Vagina (tissue), 2 donors: ENCODE results near the gene RAC2. TPM values are rescaled to one million over a fixed set of nuclear protein-coding genes. Genes with fewer than 3 reads are reported as not detected.
"Not testable (repeated sequence)": the region's sequence is repeated elsewhere in the genome, so short reads cannot be mapped to it uniquely, and the experiment has no call there.

Source experiments
- DNase-seq, 2 donors: peaks; one replicate each; pipeline ENCODE4 v3.0.0-alpha.2; 2017; ENCODE audit errors: extremely low spot score in 2 of 2
- H3K27ac ChIP-seq: fragments of 200-600 bp; sonication (generic); one replicate; pipeline ENCODE4 v1.5.1; 2019
- H3K27me3 ChIP-seq: fragments of 200-600 bp; sonication (generic); one replicate; pipeline ENCODE4 v1.5.1; 2019
- H3K36me3 ChIP-seq, 2 donors: fragments of 200-600 bp; sonication (generic); one replicate each; pipeline ENCODE4 v1.5.1; 2017 to 2019
- H3K4me1 ChIP-seq: fragments of 200-600 bp; sonication (generic); one replicate; pipeline ENCODE4 v1.5.1; 2019
- H3K4me3 ChIP-seq, 2 donors: fragments of 200-600 bp; sonication (generic); 1 replicate in 1 of 2; 2 replicates in 1 of 2; pipeline ENCODE4 v1.5.1; 2016 to 2019
- H3K9me3 ChIP-seq: fragments of 200-600 bp; sonication (generic); one replicate; pipeline ENCODE4 v1.5.1; 2019
- CTCF ChIP-seq, 3 experiments: fragments of 450-650 bp in 2 of 3; fragments of 200-600 bp in 1 of 3; sonication (generic) in 1 of 3; IDR thresholded peaks; one replicate each; pipeline ENCODE4 v1.5.1; 2017 to 2019; ENCODE audit warnings: antibody characterized with exemption in 3 of 3, mild to moderate bottlenecking in 2 of 3, moderate library complexity in 2 of 3
- POLR2A ChIP-seq, 2 donors: fragments of 450-650 bp; IDR thresholded peaks; one replicate each; pipeline ENCODE4 v1.6.1; 2017; ENCODE audit warnings: antibody characterized with exemption in 2 of 2, mild to moderate bottlenecking in 2 of 2, moderate library complexity in 2 of 2
- POLR2AphosphoS5 ChIP-seq, 2 donors: sonication (generic); formaldehyde crosslinking; IDR thresholded peaks; one replicate each; pipeline ENCODE4 v1.9.0; 2017; ENCODE audit warnings: antibody characterized with exemption in 2 of 2, mild to moderate bottlenecking in 2 of 2, low read depth in 1 of 2; ENCODE audit not compliant: insufficient read depth in 1 of 2
- intact Hi-C: fragments of 100-400 bp; cut with DNase I; formaldehyde crosslinking; loops from one replicate; pipeline ENCODE4 v1.15.1; 2023
- total RNA-seq: library from RNA; depleted of rRNA; stranded (reverse); fragments of >200 nt; gene quantifications from one replicate; pipeline ENCODE4 v1.2.3, GENCODE V29; 2016

The RAC2 gene
- total RNA-seq, 1 donor from 2014 or later = 15.7 TPM

DNA sequence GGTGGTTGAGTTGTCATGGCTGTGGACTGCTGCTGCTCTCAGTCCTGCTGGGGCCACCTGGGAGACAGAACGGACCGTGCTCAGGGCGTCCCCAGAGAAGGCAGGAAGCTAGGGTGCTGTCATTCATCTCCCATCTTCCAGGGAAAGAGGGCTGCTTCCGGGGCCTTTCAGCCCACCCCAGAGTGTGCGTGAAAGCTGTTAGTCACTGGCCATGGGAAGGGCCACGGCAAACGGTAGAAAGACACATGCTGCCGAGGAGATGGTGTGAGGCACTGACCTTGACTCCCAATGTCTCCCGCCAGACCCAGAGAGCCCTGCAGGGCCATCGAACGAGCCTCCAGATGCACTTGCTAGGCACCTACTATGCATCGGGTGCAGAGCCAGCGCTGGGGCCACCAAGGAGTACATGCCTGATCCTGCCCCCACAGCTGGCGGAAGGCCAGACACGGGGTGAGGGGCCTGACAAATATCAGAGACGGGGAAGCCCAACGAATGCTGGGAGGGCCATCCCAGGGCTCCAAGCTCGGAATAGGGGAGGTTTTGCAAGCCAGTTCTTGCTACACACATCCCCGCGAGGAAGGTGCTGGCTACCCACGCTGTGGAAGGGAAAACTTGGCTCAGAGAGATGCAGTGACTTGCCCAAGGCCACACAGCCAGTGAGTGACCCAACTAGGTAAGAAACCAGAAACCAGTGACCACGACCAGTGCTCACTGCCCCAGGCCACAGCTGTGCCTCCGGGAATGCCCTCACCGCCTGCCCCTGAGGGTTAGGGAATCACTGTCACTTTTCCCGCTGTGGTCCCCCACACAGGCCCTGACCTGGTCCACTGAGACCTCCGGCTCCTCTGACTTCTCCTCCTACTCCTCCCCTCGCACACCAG lies 10.1 kb downstream of the RAC2 start:
- peaks cover 9% of the 10 kb centered on the region for H3K4me1 ChIP-seq
- intact Hi-C loops = no loop called here
- H3K27me3 ChIP-seq = no peaks in the 10 kb centered on the region
- TF ChIP-seq POLR2A (IDR thresholded peaks at IDR 0.05) (no peak), CTCF (IDR thresholded peaks at IDR 0.05) (no peak), POLR2AphosphoS5 (IDR thresholded peaks at IDR 0.05; ENCODE audit: insufficient read depth in 1 of 2, low read depth in 1 of 2) (no peak)
- no peaks in the 10 kb centered on the region for H3K36me3 ChIP-seq
- H3K27ac ChIP-seq = no peak overlapping the region
- H3K4me3 ChIP-seq = no peak overlapping the region
- H3K9me3 ChIP-seq = no peaks in the 10 kb centered on the region
- no peak for DNase-seq

- peaks cover 16% of the 10 kb centered on the region for H3K4me1 ChIP-seq
- H3K27me3 ChIP-seq, H3K4me3 ChIP-seq, H3K9me3 ChIP-seq, intact Hi-C loops, H3K36me3 ChIP-seq, DNase-seq, H3K27ac ChIP-seq: not testable (repeated sequence)
These were observed 10.7 kb downstream of the RAC2 start for GRCh38 chr22:37233371-37233750.

DNA sequence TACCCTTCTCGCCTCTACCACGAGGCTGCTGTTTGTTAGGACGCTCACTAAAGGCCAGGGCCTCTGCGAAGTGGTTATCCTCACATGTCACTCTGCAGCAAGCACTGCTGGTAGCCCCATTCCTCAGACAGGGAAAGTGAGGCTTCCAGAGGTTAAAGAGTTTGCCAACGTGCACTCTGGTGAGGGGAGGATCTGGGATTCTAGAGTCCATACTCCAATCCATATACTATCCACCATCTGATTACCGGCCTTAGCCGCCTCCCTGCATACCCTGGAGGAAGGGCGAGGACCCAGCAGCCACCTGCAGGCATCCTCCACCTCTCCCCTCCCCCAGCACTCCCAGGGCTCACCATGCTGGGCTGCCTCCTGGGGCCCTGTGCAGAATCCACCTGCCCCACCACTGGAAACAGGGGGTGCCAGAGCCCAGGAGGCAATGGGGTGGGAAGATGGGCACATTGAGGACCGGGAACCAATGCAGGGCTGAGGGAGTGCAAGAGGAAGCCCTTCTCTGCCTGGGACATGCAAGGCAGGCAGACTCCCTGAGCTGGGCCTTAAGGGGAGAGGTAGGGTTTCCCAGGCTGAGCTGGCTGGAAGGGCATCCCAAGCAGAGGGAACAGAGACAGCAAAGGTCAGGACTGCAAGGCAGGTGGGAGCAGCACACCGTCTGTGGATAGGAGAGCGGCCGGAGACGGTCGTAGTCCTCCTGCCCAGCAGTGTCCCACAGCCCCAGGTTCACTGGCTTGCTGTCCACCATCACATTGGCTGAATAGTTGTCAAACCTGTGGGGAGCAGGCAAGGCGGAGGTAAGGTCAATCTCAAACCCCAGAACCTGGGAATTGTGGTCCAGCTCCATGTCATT lies 11.7 kb downstream of the RAC2 start:
- no peak overlapping the region for H3K27ac ChIP-seq
- TF ChIP-seq POLR2AphosphoS5 (IDR thresholded peaks at IDR 0.05; ENCODE audit: insufficient read depth in 1 of 2, low read depth in 1 of 2) (no peak), POLR2A (IDR thresholded peaks at IDR 0.05) (no peak), CTCF (IDR thresholded peaks at IDR 0.05) (no peak)
- DNase-seq = no peak
- H3K4me1 ChIP-seq = peaks cover 21% of the 10 kb centered on the region
- no peak overlapping the region for H3K4me3 ChIP-seq
- H3K27me3 ChIP-seq = no peaks in the 10 kb centered on the region
- intact Hi-C loops = no loop called here
- no peaks in the 10 kb centered on the region for H3K9me3 ChIP-seq
- no peaks in the 10 kb centered on the region for H3K36me3 ChIP-seq

DNA sequence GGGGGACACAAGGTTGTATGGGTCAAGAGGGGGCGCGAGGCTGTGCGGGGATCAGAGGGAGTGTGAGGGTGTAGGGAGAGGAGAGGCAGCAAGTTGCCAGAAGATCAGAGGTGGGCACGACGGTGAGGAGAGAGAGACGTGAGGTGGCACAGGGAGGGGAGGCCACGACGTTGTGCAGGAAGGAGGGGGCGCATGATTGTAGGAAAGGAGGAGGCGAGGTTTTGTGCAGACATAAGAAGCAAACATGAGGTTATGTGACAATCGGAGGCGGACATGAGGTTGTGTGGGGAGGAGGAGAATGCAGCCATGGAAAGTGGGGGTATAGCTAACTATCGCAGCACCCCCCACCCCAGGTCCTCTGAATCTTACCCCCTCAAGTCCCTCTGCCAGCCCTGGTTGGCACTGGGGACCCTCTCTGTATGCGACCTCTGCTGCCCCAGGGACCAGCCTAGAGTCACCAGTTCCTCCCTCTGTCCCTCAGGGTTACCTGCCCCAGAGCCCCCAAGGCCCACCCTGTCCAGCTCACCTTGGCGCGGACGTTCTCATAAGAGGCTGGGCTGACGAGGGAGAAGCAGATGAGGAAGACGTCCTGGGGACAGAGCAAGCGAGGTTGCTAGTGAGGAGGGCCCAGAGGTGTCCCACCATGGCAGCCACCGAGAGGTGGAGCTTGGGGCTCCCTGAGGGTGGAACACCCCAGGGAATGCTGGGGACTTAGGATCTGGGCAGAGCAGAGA lies 12.5 kb downstream of the RAC2 start:
- Histone ChIP-seq H3K4me1 (peaks cover 21% of the 10 kb centered on the region), H3K27ac (no peak overlapping the region), H3K9me3 (no peaks in the 10 kb centered on the region), H3K4me3 (no peak overlapping the region), H3K27me3 (no peaks in the 10 kb centered on the region), H3K36me3 (no peaks in the 10 kb centered on the region)
- TF ChIP-seq POLR2AphosphoS5 (IDR thresholded peaks at IDR 0.05; ENCODE audit: insufficient read depth in 1 of 2, low read depth in 1 of 2) (no peak), CTCF (IDR thresholded peaks at IDR 0.05) (no peak), POLR2A (IDR thresholded peaks at IDR 0.05) (no peak)
- no peak for DNase-seq
- intact Hi-C loops = no loop called here

DNA sequence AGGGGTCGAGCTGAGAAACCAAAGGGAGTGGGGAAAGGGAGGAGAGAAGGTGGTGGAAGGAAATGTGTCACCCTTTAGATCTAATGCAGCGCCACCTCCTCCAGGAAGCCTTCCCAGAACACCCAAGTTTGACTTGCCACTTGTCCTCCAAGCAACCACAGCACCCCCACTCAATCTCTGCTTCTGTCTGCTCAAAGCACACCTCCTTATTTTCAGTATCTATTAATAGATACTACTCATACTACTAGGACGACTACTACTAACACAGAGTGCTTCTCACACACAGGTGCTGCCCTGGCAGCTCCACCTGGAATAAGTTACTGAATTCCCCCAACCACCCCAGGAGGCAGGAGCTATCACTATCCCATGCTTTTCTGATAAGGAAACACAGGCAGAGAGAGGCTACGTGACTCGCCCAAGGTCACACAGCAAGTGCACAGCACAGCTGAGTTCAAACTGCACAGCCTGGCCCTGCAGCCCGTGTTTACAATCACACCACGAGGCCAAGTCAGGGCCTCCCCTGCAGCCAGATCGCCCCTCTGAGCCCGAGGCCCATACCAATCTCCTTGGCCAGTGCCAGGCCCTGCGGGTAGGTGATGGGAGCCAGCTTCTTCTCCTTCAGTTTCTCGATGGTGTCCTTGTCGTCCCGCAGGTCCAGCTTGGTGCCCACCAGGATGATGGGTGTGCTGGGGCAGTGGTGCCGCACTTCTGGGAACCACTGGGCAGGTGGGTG lies 13.2 kb downstream of the RAC2 start:
- TF ChIP-seq POLR2AphosphoS5 (IDR thresholded peaks at IDR 0.05; ENCODE audit: insufficient read depth in 1 of 2, low read depth in 1 of 2) (no peak), CTCF (IDR thresholded peaks at IDR 0.05) (no peak), POLR2A (IDR thresholded peaks at IDR 0.05) (no peak)
- Histone ChIP-seq H3K9me3 (no peaks in the 10 kb centered on the region), H3K27ac (no peak overlapping the region), H3K4me1 (peaks cover 21% of the 10 kb centered on the region), H3K27me3 (no peaks in the 10 kb centered on the region), H3K4me3 (no peak overlapping the region), H3K36me3 (no peaks in the 10 kb centered on the region)
- no peak for DNase-seq
- intact Hi-C loops = no loop called here
